GM19035 (cell line): Measurements from ENCODE around the gene ZNF428.
"Not testable (repeated sequence)": the region's sequence is repeated elsewhere in the genome, so short reads cannot be mapped to it uniquely, and the experiment has no call there.

Experiments
- ATAC-seq: cut with Tn5 transposase; IDR thresholded peaks from one replicate; pipeline ENCODE4 v1.9.1; 2021; ENCODE audit not compliant: unreplicated experiment

The ZNF428 gene

GRCh38 chr19:43620061-43621001 is 902 bp upstream of the ZNF428 start:
- no peak for ATAC-seq

GRCh38 chr19:43618921-43619261 is 538 bp downstream of the ZNF428 start:
- peak; percentile 14 for ATAC-seq

GRCh38 chr19:43616954-43617353 is 2.5 kb downstream of the ZNF428 start:
- no peak for ATAC-seq

- no peak for ATAC-seq
Observed at GRCh38 chr19:43616306-43616705, 3.1 kb downstream of the ZNF428 start.

- ATAC-seq: no peak
Observed at GRCh38 chr19:43612374-43612773, 7.1 kb downstream of the ZNF428 start.

- no peak for ATAC-seq
Observed at GRCh38 chr19:43611788-43612187, 7.6 kb downstream of the ZNF428 start, which contains the start of gene SRRM5. SRRM5 (plus strand) TSS chr19:43612088; CDS start chr19:43612122, 34 bp downstream.

GRCh38 chr19:43610493-43610892 is 8.9 kb downstream of the ZNF428 start:
- ATAC-seq: no peak

- ATAC-seq: no peak
Observed at GRCh38 chr19:43609872-43610271, 9.6 kb downstream of the ZNF428 start.

- ATAC-seq: no peak
Observed at GRCh38 chr19:43607238-43608205, 11.9 kb downstream of the ZNF428 start.

GRCh38 chr19:43606569-43607229 is 12.7 kb downstream of the ZNF428 start:
- ATAC-seq: no peak

- no peak for ATAC-seq
Observed at GRCh38 chr19:43605875-43606568, 13.4 kb downstream of the ZNF428 start.

GRCh38 chr19:43600326-43600725 is 19.1 kb downstream of the ZNF428 start:
- not testable (repeated sequence) for ATAC-seq

GRCh38 chr19:43599635-43600295 is 19.7 kb downstream of the ZNF428 start:
- no peak for ATAC-seq

- ATAC-seq: no peak
Observed at GRCh38 chr19:43598445-43599240, 20.8 kb downstream of the ZNF428 start.

- no peak for ATAC-seq
Observed at GRCh38 chr19:43597876-43598275, 21.6 kb downstream of the ZNF428 start.

GRCh38 chr19:43596842-43597461 is 22.5 kb downstream of the ZNF428 start:
- ATAC-seq: no peak

- ATAC-seq: peak; percentile 88
Observed at GRCh38 chr19:43595999-43596841, 23.2 kb downstream of the ZNF428 start, which contains the start of the genes IRGQ and ZNF576. IRGQ (minus strand) TSS chr19:43596134; CDS start chr19:43595338, 796 bp downstream. ZNF576 (plus strand) TSS chr19:43596595; CDS start chr19:43597109, 514 bp downstream.
